ENCODE measurements around the gene AP5S1. TPM values are rescaled to one million over a fixed set of nuclear protein-coding genes. Genes with fewer than 3 reads are reported as not detected.
"Not testable (repeated sequence)": the region's sequence is repeated elsewhere in the genome, so short reads cannot be mapped to it uniquely, and the experiment has no call there.

AP5S1 gene
- total RNA-seq, 1 donor: 25.9 TPM

DNA sequence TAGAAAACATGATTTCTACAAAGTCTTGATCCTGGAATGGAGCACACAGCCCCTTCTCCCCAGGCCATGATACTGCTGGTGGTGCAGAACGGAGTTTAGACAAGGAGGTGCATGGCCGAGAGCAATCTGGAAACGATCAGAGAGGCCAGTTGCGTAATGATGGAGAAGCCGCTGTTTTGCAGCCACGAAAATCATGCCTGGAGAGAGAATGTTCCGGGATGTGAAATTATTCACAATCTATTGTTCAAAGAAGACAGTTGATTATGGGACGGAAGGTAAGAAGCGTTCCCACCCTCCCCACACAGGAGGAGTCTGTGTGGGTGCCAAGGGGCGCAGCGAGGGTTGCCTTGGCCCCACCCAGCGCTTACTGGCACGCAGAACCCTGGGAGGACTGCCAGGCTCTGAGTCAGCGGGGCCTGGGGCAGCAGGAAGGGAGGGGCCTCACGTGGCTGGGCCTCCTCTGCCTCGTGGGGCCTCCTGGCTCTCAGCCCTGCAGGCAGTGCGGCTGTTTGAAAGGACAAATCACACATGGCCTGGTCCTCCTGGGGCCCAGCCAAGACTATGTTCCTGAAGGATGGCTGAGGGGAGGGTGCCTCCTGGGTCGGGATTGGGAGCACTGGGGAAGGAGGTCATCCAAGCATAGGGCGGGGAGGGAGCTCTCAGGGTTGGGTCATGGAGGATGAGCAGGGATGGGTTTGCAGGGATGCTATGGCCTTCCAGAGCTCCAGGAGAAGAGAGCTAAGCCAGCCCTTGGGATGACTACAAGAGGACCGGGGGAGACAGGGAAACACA is 8.7 kb upstream of the AP5S1 start:
- peak; percentile 82 to 95 (median 94) for DNase-seq (ENCODE audit: low read depth in 2 of 3, low spot score in 2 of 3)

DNA sequence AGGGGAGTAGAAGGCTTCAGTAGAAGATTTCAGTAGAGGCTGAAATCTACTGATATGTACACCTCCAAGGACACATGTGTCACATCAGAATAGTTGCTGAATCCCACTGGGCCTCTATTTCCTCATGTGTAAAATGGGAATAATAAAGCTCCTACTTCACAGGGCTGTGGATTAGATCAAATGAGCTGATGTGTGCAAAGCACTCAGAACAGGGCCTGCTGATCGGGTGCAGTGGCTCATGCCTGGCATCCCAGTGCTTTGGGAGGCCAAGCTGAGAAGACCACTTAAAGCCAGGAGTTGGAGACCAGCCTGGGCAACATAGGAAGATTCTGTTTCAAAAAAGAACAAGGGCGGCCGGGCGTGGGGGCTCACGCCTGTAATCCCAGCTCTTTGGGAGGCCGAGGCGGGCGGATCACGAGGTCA is 8.1 kb upstream of the AP5S1 start:
- DNase-seq (ENCODE audit: low read depth in 2 of 3, low spot score in 2 of 3): no peak

DNA sequence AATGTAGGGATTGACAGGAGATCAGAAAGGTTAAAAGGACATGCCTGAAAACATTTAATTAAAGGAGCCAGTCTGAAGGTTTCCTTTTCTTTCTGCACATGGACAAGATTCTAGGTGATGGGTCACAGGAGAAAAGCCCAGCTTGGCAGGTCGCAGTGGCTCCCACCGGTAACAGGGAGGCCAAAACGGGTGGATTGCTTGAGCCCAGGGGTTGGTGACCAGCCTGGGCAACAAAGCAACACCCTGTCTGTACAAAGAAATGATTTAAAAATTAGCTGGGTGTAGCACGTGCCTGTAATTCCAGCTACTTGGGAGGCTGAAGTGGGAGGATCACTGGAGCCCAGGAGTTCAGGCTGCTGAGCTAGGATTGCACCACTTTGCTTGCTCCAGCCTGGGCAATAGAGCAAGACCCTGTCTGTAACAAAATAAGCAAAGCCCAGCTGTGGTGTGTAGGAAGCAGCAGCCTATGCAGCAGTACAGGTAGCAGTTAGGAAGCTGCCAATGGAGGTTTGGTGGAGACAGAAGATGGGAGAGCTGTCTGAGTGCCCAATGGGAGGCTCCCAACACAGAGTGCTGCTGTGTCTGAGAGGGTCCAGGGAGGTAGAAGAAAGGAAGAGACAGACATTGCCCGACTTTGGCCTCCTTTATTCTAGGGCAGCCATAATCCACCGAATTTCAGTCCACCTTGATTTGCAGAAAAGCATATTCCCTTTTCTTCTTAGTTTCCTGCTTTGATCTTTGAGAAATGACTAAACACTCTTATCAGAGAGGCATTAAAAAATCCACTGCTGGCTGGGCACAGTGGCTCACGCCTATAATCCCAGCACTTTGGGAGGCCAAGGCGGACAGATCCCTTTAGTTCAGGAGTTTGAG is 7.1 kb upstream of the AP5S1 start:
- no peak for DNase-seq (ENCODE audit: low read depth in 2 of 3, low spot score in 2 of 3)

DNA sequence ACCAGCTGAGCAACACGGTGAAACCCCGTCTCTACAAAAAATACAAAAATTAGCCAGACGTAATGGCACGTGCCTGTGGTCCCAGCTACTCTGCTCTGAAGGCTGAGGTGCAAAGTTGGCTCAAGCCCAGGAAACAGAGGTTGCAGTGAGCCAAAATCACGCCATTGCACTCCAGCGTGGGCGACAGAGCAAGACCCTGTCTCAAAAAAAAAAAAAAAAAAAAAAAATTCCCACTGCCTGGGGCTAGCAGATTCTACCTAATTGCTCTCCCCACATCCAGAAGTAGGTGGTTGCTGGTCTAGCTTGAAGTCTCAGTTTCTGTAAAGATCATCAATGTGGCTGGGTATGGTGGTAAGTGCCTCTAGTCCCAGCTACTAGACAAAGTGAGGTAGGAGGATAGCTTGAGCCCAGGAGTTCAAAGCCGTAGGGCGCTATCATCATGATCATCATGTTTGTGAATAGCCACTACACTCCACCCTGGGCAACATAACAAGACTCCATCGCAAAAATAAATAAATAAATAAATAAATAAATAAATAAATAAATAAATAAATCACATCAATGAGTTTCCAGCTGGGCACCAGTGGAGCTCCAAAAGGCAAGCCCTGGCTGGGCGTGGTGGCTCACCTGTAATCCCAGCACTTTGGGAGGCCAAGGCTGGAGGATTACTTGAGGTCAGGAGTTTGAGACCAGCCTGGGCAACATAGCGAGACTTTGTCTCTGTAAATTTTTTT is 6.3 kb upstream of the AP5S1 start:
- DNase-seq (ENCODE audit: low read depth in 2 of 3, low spot score in 2 of 3): no peak

DNA sequence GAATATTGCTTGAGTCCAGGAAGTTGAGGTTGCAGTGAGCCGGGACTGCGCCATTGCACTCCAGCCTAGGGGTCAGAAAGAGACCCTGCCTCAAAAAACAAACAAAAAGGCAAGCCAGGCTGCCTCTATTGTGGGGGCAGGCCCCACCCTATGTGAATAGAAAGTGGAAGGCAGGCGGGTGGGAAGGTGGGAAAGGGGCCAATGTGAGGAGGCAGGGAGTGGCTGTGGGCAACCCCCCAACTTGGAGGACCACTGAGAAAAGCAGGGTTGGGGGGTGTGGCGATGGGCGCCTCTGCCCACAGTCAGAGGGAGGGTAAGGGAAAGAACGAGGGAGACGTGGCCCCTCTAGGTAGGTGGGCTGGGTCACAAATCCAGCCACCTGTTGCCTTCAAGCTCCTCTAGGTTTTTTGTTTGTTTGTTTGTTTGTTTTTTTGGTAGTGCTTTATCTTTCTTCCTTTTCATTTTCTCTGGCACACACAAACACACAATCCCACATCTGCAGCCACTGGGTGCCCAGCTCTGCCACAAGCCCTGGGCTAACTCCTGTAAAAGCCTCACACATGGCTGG is 5.3 kb upstream of the AP5S1 start:
- DNase-seq (ENCODE audit: low read depth in 2 of 3, low spot score in 2 of 3): no peak

DNA sequence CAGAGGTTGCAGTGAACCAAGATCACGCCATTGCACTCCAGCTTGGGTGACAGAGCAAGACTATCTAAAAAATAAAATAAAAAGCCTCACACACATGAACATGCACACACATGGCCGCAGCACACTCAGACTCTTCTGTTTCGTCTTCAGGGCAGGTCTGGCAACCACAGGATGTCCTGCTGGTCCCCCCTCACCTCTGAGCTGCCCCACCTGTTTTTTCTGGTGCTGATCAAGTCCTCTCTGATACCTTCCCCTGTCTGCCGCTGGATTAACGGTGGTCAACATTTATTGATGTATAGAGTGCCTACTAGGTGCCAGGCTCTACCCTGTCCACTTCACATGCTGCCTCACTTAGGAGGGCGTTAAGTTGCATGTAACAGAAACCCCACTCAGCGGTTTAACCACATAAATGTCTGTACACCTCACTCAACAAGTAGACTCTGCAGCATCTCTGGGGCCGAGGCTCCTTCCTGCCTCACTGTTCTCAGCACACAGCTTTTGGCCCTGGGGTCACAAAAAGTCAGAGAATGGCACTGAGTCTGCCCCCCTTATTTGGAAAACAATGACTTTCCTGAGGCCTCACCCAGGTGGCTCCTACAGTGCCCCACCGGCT is 4.5 kb upstream of the AP5S1 start:
- DNase-seq (ENCODE audit: low read depth in 2 of 3, low spot score in 2 of 3): no peak

DNA sequence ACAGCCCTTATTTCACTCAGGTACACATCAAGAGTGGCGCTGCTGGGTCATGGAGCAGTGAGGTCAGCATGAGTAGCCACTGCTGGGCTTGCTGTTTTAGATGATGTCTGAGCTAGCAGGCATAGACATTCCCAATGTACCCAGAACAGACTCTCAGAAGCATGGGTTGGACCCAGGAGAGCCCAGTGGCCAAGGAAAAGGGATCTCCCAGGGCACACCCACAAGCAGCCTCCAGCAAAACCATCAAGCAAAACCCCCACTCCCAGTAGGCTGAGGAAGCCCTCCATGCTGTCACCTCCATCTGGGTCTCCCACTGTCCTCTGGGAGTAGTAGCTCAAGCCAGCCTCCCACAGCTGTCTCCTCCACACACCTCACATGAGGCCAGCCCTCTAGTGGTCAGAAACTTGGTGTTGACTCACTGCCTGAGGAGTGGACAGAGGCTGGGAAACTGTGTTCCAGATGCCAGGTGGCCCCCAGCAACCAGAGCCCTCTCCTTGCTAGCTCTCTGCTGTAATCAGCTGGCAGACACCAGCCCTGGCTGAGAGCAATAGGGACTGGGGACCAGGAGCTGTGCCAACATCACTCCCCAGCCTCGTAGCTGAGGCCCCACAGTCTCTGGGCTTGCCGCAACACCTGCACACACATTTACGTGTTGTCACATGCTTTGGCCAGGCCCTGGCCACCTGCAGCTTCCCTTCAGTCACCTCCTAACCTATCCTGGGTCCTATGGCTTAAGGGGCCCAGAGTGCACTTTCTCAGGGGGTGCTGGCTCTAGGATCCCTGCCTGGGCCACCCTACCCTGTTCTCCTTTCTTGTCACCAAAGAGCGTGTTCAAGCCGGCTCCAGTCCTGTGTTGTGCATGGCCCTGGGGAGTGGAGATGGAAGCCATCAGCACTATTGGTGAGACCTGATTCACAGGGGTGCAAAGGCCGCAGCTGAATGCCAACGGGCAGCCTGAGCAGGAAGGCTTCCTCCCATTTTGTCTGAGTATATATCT is 1.9 kb upstream of the AP5S1 start:
- DNase-seq (ENCODE audit: low read depth in 2 of 3, low spot score in 2 of 3): peak in 2 of 3 donors; percentile 35 to 45

DNA sequence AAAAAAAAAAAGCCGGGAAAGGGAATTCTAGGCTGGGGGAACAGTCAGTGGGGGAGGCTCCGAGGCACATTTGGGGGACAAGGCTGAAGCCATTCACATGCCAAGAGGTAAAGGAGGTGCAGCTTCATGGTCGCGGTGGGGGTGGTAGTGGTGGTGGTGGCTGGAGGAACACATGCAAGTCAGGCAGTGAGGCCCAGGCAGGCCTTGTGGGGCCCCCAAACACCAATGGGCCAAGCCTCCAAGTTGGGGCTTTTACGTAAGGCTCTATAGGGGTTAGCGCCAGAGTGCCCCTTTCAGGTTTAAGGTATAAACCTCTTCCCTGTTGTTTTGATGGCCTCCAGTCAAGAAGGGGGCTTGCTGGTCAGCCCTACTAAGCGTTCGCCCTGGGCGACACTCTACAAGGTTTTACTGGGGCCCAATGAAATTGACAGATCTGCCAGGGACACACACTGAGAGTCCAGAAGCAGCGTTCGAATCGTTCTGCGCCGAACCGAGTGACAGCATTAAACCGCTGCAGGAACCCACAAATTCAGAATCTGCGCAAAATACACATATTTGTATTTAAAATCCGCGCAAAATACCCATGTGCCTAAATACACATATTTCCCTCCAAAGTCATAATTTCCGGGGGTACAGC is 818 bp upstream of the AP5S1 start:
- peak in 1 of 3 donors; percentile 23 for DNase-seq (ENCODE audit: low read depth in 2 of 3, low spot score in 2 of 3)

DNA sequence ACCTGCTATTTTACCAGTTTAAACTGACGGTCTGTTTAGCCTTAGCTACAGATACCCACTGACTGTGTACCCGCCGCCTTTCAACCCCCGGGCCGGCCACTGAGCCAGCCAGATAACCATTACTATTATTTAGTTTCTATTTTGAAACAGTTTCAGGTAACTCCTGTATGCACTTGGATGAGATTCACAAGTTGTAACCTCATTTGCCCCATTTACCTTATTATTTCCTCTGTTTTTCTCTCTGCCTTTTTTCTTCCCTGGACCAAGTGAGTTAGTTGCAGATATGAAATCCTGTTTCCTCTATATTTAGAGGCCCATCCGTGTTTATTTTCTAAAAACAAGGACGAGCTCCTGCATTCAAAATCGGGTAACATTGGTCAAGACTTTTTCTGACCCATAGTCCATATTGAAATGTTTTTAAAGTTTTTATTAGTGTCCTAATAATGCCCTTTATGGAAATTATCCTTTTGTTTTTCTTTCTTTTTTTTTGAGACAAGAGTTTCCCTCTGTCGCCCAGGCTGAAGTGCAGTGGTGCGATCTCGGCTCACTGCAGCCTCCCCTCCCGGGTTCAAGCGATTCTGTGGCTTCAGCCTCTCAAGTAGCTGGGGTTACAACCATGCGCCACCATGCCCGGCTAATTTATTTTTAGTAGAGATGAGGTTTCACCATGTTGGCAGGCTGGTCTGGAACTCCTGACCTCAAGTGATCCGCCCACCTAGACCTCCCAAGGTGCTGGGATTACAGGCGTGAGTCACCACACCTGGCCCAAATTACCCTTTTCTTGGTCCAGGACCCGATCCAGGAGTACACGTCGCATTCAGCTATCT is 767 bp downstream of the AP5S1 start:
- peak in 1 of 3 donors; percentile 11 for DNase-seq (ENCODE audit: low read depth in 2 of 3, low spot score in 2 of 3)

DNA sequence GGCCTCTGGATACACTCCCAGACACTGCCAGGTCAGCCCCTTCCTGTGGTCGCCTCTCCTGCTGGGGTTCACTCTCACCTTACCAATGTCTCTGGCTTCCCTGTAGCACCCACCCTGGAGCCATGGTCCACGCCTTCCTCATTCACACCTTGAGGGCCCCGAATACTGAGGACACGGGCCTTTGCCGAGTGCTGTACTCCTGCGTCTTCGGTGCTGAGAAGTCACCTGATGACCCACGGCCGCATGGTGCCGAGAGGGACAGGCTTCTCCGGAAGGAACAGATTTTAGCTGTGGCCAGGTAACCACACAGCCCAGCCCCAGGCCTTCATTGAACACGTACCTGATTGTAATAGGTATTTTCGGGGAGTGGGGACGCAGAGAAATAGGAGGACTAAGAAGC is 1.6 kb downstream of the AP5S1 start:
- DNase-seq (ENCODE audit: low read depth in 2 of 3, low spot score in 2 of 3): no peak

DNA sequence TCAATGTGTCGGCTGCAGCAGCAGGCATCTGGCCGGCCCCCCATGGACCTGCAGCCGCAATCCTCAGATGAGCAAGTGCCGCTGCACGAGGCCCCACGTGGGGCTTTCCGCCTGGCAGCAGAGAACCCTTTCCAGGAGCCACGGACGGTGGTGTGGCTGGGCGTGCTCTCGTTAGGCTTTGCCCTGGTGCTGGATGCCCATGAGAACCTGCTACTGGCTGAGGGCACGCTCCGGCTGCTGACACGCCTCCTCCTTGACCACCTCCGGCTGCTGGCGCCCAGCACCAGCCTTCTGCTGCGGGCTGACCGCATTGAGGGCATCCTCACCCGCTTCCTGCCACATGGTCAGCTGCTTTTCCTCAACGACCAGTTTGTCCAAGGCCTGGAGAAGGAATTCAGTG is 3.5 kb downstream of the AP5S1 start:
- DNase-seq (ENCODE audit: low read depth in 2 of 3, low spot score in 2 of 3): no peak

DNA sequence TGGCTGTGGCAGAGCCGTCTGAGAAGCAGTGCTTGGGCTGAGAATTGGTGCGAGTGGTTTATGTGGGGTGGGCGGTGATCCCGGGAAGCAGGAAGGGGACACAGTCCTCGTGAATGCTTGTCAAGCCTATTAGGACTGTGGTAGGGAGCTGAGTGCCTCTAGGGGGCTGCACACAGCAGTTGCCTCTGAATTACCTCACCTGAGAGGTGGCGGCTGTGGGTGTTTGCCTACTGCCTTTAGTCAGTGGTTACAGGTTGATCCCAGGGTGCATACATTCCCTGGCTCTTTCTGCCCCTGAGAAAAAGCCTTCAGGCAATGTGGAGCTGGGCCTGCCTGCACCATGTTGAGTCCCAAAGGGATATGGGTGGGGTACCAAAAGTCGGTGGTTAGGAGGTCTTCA is 5.2 kb downstream of the AP5S1 start:
- no peak for DNase-seq (ENCODE audit: low read depth in 2 of 3, low spot score in 2 of 3)

DNA sequence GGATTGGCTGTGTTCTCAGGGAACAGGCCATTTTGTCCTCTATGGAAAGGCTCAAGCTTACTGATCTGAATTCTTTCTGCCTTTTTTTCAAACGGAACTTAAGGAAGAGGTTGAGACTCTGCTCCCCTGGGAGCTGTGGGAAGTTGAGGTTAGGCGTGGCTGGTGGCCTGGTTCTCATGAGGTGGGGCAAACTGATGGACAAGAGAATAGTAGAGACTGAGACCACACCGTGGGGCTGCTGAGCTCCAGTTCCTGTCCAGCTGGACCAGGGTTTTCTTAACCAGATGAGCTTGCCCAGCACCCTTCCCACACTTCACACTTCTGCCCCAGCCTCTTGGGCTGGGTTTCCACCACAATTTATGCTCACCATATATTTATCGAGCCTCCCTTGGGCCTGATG is 6.1 kb downstream of the AP5S1 start:
- DNase-seq (ENCODE audit: low read depth in 2 of 3, low spot score in 2 of 3): no peak

DNA sequence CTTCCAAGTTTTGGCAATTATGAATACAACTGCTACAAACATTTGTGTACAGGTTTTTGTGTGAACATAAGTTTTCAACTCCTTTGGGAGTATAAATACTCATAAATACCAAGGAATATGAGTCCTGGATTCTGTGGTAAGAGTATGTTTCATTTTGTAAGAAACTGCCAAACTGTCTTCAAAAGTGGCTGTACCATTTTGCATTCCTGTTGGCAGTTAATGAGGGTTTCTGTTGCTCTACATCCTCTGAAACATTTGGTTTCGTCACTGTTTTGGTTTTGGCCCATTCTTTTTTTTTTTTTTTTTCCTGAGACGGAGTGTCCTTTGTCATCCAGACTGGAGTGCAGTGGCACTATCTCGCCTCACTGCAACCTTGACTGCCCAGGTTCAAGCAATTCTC is 8.5 kb downstream of the AP5S1 start:
- DNase-seq (ENCODE audit: low read depth in 2 of 3, low spot score in 2 of 3): no peak

DNA sequence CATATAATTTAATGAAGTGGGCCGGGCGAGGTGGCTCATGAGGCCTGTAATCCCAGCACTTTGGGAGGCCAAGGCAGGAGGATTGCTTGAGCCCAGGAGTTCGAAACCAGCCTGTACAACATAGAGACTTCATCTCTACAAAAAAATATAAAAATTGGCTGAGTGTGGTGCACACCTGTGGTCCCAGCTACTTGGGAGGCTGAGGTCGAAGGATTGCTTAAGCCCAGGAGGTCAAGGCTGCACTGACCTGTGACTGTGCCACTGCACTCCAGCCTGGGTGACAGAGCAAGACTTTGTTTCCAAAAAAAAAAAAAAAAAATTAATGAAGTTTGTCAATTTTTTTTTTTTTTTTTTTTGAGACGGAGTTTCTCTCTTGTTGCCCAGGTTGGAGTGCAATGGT is 9.5 kb downstream of the AP5S1 start:
- not testable (repeated sequence) for DNase-seq (ENCODE audit: low read depth in 2 of 3, low spot score in 2 of 3)

DNA sequence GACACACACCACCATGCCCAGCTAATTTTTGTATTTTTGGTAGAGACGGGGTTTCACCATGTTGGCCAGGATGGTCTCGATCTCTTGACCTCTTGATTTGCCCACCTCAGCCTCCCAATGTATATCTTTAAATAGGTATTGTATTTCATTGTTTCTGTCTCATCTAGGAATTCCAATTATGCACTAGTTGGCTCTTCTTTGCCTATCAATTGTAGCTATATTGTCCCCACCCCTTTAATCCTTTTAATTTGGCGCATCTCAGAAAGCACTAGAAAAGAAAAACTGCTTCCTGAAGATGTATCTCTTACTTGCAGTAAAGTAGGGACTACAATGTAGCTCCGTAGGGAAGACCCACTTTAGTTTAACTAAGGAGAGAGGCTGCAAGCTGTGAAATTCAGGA is 15.8 kb downstream of the AP5S1 start:
- no peak for DNase-seq (ENCODE audit: low read depth in 2 of 3, low spot score in 2 of 3)

DNA sequence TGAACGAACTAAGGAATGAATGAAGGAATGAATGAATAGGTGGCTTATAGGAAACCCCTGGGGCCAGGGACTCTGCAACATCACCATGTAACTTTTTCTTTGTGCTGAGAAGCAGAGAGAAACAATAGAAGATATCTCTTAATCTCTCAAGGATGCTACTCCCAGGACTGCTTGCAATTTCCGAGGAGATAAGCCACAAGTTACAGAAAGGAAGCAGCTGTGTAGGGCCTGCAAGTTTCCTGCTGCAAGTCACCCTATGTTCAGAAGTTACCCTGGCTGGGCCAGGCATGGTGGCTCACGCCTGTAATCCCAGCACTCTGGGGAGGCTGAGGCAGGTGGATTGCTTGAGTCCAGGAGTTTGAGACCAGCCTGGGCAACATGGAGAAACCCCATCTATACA is 19.0 kb downstream of the AP5S1 start:
- DNase-seq (ENCODE audit: low read depth in 2 of 3, low spot score in 2 of 3): peak in 2 of 3 donors; percentile 72 to 92

DNA sequence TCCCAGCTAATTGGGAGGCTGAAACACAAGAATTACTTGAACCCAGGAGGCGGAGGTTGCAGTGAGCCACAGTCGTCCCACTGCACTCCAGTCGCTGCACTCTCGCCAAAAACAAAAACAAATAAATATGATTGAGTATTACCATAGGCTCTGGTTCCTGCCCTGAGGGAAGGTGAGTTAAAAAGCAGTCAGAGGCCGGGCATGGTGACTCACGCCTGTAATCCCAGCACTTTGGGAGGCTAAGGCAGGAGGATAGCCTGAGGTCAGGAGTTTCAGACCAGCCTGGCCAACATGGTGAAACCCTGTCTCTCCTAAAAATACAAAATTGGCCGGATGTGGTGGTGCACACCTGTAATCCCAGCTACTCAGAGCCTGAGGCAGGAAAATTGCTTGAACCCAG is 19.9 kb downstream of the AP5S1 start:
- not testable (repeated sequence) for DNase-seq (ENCODE audit: low read depth in 2 of 3, low spot score in 2 of 3)
